ENCODE measurements around the gene SAMD13.

The SAMD13 gene

GRCh38 chr1:84345220-84345619 lies 43.7 kb downstream of the SAMD13 start:
- DNase-seq (ENCODE audit: low spot score): no peak

GRCh38 chr1:84347271-84347931 lies 45.9 kb downstream of the SAMD13 start:
- DNase-seq (ENCODE audit: low spot score): no peak

- no peak for DNase-seq (ENCODE audit: low spot score)
Observed at GRCh38 chr1:84347932-84348555, 46.5 kb downstream of the SAMD13 start.

GRCh38 chr1:84348759-84349158 lies 47.3 kb downstream of the SAMD13 start:
- no peak for DNase-seq (ENCODE audit: low spot score)

GRCh38 chr1:84350104-84350503 lies 48.6 kb downstream of the SAMD13 start:
- peak; percentile 45 for DNase-seq (ENCODE audit: low spot score)

- DNase-seq (ENCODE audit: low spot score): peak; percentile 91
Observed at GRCh38 chr1:84350550-84350949, 49.0 kb downstream of the SAMD13 start.

GRCh38 chr1:84352298-84353106 lies 51.0 kb downstream of the SAMD13 start:
- DNase-seq (ENCODE audit: low spot score): no peak

GRCh38 chr1:84353695-84354094 lies 52.2 kb downstream of the SAMD13 start:
- peak; percentile 24 for DNase-seq (ENCODE audit: low spot score)

GRCh38 chr1:84355556-84355955 lies 54.0 kb downstream of the SAMD13 start:
- DNase-seq (ENCODE audit: low spot score): no peak

GRCh38 chr1:84356881-84357280 lies 55.4 kb downstream of the SAMD13 start:
- DNase-seq (ENCODE audit: low spot score): no peak

- DNase-seq (ENCODE audit: low spot score): no peak
Observed at GRCh38 chr1:84358695-84359094, 57.2 kb downstream of the SAMD13 start.

GRCh38 chr1:84360316-84360715 lies 58.8 kb downstream of the SAMD13 start:
- DNase-seq (ENCODE audit: low spot score): no peak

GRCh38 chr1:84361796-84362195 lies 60.3 kb downstream of the SAMD13 start:
- DNase-seq (ENCODE audit: low spot score): no peak

GRCh38 chr1:84363019-84363418 lies 61.5 kb downstream of the SAMD13 start:
- no peak for DNase-seq (ENCODE audit: low spot score)

GRCh38 chr1:84363622-84364021 lies 62.1 kb downstream of the SAMD13 start:
- DNase-seq (ENCODE audit: low spot score): no peak

GRCh38 chr1:84365225-84366221 lies 64.0 kb downstream of the SAMD13 start:
- DNase-seq (ENCODE audit: low spot score): no peak

- DNase-seq (ENCODE audit: low spot score): no peak
Observed at GRCh38 chr1:84366786-84367185, 65.3 kb downstream of the SAMD13 start.

- DNase-seq (ENCODE audit: low spot score): no peak
Observed at GRCh38 chr1:84367219-84367618, 65.7 kb downstream of the SAMD13 start.

GRCh38 chr1:84368441-84368840 lies 66.9 kb downstream of the SAMD13 start:
- no peak for DNase-seq (ENCODE audit: low spot score)

GRCh38 chr1:84370266-84370665 lies 68.8 kb downstream of the SAMD13 start:
- DNase-seq (ENCODE audit: low spot score): no peak

- DNase-seq (ENCODE audit: low spot score): no peak
Observed at GRCh38 chr1:84370831-84371394, 69.4 kb downstream of the SAMD13 start.
